MM.1S (cell line): ENCODE data around the gene CRYBG3.
"Not testable (repeated sequence)": the region's sequence is repeated elsewhere in the genome, so short reads cannot be mapped to it uniquely, and the experiment has no call there.

ENCODE experiments used
- DNase-seq: peaks from one replicate; pipeline ENCODE4 v3.0.0-alpha.2; 2015
- H2AFZ ChIP-seq: fragments of 300-600 bp; sonication (generic); 2 replicates; pipeline ENCODE4 v1.6.0; 2016; ENCODE audit warnings: antibody characterized with exemption, low read length
- H3F3A ChIP-seq: fragments of 300-600 bp; sonication (generic); 2 replicates; pipeline ENCODE4 v1.6.1; 2016; ENCODE audit warnings: mild to moderate bottlenecking, antibody characterized with exemption, low read length, moderate library complexity, mixed read lengths; ENCODE audit not compliant: insufficient read depth
- H3K27ac ChIP-seq: fragments of 300-600 bp; sonication (generic); 2 replicates; pipeline ENCODE4 v1.5.1; 2016; ENCODE audit warnings: mild to moderate bottlenecking, low read length
- H3K27me3 ChIP-seq: fragments of 300-600 bp; sonication (generic); replicated peaks from 2 replicates; pipeline ENCODE4 v1.6.0; 2016; ENCODE audit warnings: low read length; ENCODE audit not compliant: insufficient read depth
- H3K36me3 ChIP-seq: fragments of 300-600 bp; sonication (generic); replicated peaks from 2 replicates; pipeline ENCODE4 v1.6.1; 2016; ENCODE audit warnings: mild to moderate bottlenecking, low read length, mixed read lengths; ENCODE audit not compliant: insufficient read depth
- H3K4me1 ChIP-seq: fragments of 300-600 bp; sonication (generic); 2 replicates; pipeline ENCODE4 v1.6.1; 2016; ENCODE audit warnings: low read length, mixed read lengths
- H3K4me2 ChIP-seq: fragments of 300-600 bp; sonication (generic); 2 replicates; pipeline ENCODE4 v1.6.0; 2016; ENCODE audit warnings: low read depth, low read length
- H3K4me3 ChIP-seq: fragments of 300-600 bp; sonication (generic); 2 replicates; pipeline ENCODE4 v1.5.1; 2016; ENCODE audit warnings: low read length, mixed read lengths
- H3K79me2 ChIP-seq: fragments of 300-600 bp; sonication (generic); 2 replicates; pipeline ENCODE4 v1.6.1; 2016; ENCODE audit warnings: mixed run types, low read length, mixed read lengths
- H3K9ac ChIP-seq: fragments of 300-600 bp; sonication (generic); 2 replicates; pipeline ENCODE4 v1.6.1; 2016; ENCODE audit warnings: low read length, mixed read lengths
- H3K9me2 ChIP-seq: fragments of 300-600 bp; sonication (generic); replicated peaks from 2 replicates; pipeline ENCODE4 v1.6.1; 2016; ENCODE audit warnings: mild to moderate bottlenecking, low read length, mixed read lengths; ENCODE audit not compliant: insufficient read depth
- H3K9me3 ChIP-seq: fragments of 300-600 bp; sonication (generic); replicated peaks from 2 replicates; pipeline ENCODE4 v1.6.1; 2016; ENCODE audit warnings: mild to moderate bottlenecking, low read length, mixed read lengths; ENCODE audit not compliant: insufficient read depth
- H4K20me1 ChIP-seq: fragments of 300-600 bp; sonication (generic); 2 replicates; pipeline ENCODE4 v1.6.1; 2016; ENCODE audit warnings: mild to moderate bottlenecking, low read length, moderate library complexity, mixed read lengths; ENCODE audit not compliant: insufficient read depth
- CTCF ChIP-seq: fragments of 300-600 bp; sonication (generic); IDR thresholded peaks from 2 replicates; pipeline ENCODE4 v1.5.1; 2016; ENCODE audit warnings: antibody characterized with exemption, low read length, mixed read lengths
- EZH2 ChIP-seq: fragments of 300-600 bp; sonication (generic); optimal IDR thresholded peaks from 2 replicates; pipeline ENCODE3; 2017; ENCODE audit warnings: low read depth, mild to moderate bottlenecking, antibody characterized with exemption, low read length, mixed read lengths
- EZH2phosphoT487 ChIP-seq: fragments of 300-600 bp; sonication (generic); IDR thresholded peaks from 2 replicates; pipeline ENCODE4 v1.6.1; 2018; ENCODE audit warnings: antibody characterized with exemption, low read length

CRYBG3 gene

GRCh38 chr3:97896547-97896946, 74.7 kb downstream of the CRYBG3 start:
- H4K20me1 ChIP-seq = no peaks in the 10 kb centered on the region
- DNase-seq = no peak
- no peak overlapping the region for H3K4me2 ChIP-seq
- H3K79me2 ChIP-seq = no peaks in the 10 kb centered on the region
- peaks cover 12% of the 10 kb centered on the region for H3K4me1 ChIP-seq
- H3K27ac ChIP-seq = no peak overlapping the region
- H3K27me3 ChIP-seq = no peaks in the 10 kb centered on the region
- no peaks in the 10 kb centered on the region for H3K36me3 ChIP-seq
- no peak overlapping the region for H3K4me3 ChIP-seq
- TF ChIP-seq CTCF (0 out of 2 replicates have a peak, but pooled peaks have one; percentile 6), EZH2 (no peak), EZH2phosphoT487 (no peak)
- no peaks in the 10 kb centered on the region for H3K9me2 ChIP-seq
- H3K9me3 ChIP-seq = no peaks in the 10 kb centered on the region
- no peaks in the 10 kb centered on the region; the same call in 1 of the 2 replicates for H3F3A ChIP-seq
- no peak overlapping the region for H2AFZ ChIP-seq
- H3K9ac ChIP-seq = no peak overlapping the region

- TF ChIP-seq CTCF = no peak
- TF ChIP-seq EZH2phosphoT487 = no peak
- TF ChIP-seq EZH2 = no peak
- Histone ChIP-seq H3K4me2 (no peak overlapping the region), H3K27ac (no peak overlapping the region), H3K4me3 (no peak overlapping the region), H3K79me2 (no peaks in the 10 kb centered on the region), H3K4me1 (peaks cover 12% of the 10 kb centered on the region), H3K9ac (no peak overlapping the region), H3F3A (no peaks in the 10 kb centered on the region; the same call in 1 of the 2 replicates), H3K36me3 (no peaks in the 10 kb centered on the region), H3K27me3 (no peaks in the 10 kb centered on the region), H3K9me3 (no peaks in the 10 kb centered on the region), H4K20me1 (no peaks in the 10 kb centered on the region), H2AFZ (no peak overlapping the region), H3K9me2 (no peaks in the 10 kb centered on the region)
- DNase-seq = no peak
These were observed 77.5 kb downstream of the CRYBG3 start for GRCh38 chr3:97899331-97899730.

- no peak for TF ChIP-seq EZH2
- no peak for TF ChIP-seq CTCF
- TF ChIP-seq EZH2phosphoT487 = no peak
- DNase-seq = no peak
- no peaks in the 10 kb centered on the region for H3K27me3 ChIP-seq
- no peaks in the 10 kb centered on the region for H3F3A ChIP-seq
- no peaks in the 10 kb centered on the region for H3K36me3 ChIP-seq
- no peak overlapping the region for H3K9ac ChIP-seq
- no peaks in the 10 kb centered on the region for H3K9me2 ChIP-seq
- H3K4me2 ChIP-seq = no peak overlapping the region
- no peak overlapping the region for H2AFZ ChIP-seq
- no peak overlapping the region for H3K27ac ChIP-seq
- H3K79me2 ChIP-seq = no peaks in the 10 kb centered on the region
- H3K9me3 ChIP-seq = no peaks in the 10 kb centered on the region
- H3K4me1 ChIP-seq = no peaks in the 10 kb centered on the region
- no peaks in the 10 kb centered on the region for H4K20me1 ChIP-seq
- H3K4me3 ChIP-seq = no peak overlapping the region
These were observed 79.8 kb downstream of the CRYBG3 start for GRCh38 chr3:97901313-97902248.

GRCh38 chr3:97909830-97910229, 88.0 kb downstream of the CRYBG3 start:
- H3K36me3 ChIP-seq, H2AFZ ChIP-seq, H3K9me3 ChIP-seq, H3K4me2 ChIP-seq, DNase-seq, H3K9me2 ChIP-seq, H3K79me2 ChIP-seq, H3K9ac ChIP-seq, H3K4me1 ChIP-seq, H3F3A ChIP-seq, H3K4me3 ChIP-seq, H4K20me1 ChIP-seq, H3K27me3 ChIP-seq, H3K27ac ChIP-seq: not testable (repeated sequence)

- H3K9me3 ChIP-seq, H3K4me3 ChIP-seq, H2AFZ ChIP-seq, H3K36me3 ChIP-seq, H3K9me2 ChIP-seq, H3K4me1 ChIP-seq, H3K4me2 ChIP-seq, H4K20me1 ChIP-seq, DNase-seq, H3K9ac ChIP-seq, H3F3A ChIP-seq, H3K27ac ChIP-seq, H3K27me3 ChIP-seq, H3K79me2 ChIP-seq: not testable (repeated sequence)
These were observed 88.5 kb downstream of the CRYBG3 start for GRCh38 chr3:97910236-97910831.
